HG03039 (cell line): ENCODE measurements around the gene TMEM121B.
A peak's percentile ranks its signal among the peaks of the same experiment; 100 is the strongest.

ENCODE experiments used
- ATAC-seq: cut with Tn5 transposase; IDR thresholded peaks from one replicate; pipeline ENCODE4 v1.9.1; 2021; ENCODE audit warnings: mild to moderate bottlenecking, moderate library complexity; ENCODE audit not compliant: unreplicated experiment

TMEM121B gene

DNA sequence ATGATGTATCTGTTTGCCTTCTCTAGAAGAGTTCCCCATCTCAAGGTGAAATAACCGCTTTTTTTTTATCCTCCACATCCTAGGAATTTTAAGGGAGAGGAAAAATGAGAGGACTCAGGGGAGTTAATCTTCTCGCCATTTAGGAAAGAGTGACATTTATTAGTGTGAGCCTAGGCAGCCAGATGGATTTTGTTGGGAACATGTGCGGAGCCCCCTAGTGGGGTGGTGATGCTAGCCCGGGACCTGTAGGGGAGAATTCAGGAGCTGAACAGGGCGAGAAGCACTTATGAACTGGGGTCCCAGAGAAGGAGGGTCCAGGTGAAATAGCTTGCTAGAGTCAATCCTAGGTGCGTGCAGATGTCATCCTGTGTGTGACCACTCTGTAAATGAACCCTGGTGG lies 25.6 kb downstream of the TMEM121B start:
- no peak for ATAC-seq

DNA sequence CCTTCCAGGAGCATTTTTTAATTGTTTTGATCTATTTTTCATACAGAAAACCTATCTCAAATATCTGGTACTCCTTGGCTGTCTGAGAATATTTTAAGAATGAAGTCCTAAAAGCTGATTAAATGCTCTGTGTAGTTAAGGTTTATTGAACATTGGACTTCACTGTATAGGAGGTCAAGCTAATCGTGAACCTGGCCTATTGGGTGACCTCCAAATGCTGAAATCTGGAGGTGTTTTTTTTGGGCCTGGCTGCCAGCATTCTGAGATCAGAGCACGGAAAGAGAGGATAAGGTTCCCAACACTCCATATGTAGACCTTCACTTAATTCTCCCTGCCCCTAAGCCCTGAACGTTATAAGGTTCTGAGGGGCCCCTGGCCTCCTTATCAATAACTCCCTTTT lies 28.1 kb downstream of the TMEM121B start:
- ATAC-seq: no peak

DNA sequence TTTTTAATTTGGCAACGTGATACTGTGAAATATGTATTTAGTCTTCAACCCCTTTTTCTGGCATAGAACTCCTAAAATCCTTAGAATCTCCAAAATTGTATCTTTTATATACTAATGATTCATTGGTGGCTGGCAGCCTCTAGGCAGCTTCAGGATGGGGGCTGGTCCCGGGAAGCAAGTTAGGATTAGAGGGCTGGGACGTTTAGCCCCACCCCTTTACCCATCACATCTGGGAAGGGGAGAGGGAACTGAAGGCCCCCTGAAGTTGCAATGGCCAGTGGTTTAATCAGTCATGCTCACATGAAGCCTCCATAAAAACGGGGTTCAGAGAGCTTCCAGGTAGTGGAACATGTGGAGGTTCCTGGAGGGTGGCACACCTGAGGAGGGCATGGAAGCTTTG lies 29.3 kb downstream of the TMEM121B start:
- no peak for ATAC-seq

DNA sequence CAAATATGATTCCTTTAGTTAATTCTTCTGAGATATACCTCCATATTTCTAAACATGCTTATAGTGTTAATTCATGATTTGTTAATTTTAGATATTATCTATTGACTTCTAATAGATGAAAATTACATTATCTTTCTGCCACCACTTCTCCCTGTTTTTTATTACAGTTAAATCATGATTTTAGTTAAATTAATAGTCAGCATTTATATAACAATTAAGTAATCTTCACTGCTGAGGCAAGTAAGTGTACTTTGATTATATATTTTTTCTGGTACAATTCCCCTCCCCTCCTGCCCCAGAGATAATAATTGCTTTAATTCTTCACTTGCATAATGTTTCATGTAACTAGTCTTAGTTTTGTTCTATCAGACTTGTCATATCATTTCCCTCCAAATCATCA lies 30.6 kb downstream of the TMEM121B start:
- no peak for ATAC-seq

DNA sequence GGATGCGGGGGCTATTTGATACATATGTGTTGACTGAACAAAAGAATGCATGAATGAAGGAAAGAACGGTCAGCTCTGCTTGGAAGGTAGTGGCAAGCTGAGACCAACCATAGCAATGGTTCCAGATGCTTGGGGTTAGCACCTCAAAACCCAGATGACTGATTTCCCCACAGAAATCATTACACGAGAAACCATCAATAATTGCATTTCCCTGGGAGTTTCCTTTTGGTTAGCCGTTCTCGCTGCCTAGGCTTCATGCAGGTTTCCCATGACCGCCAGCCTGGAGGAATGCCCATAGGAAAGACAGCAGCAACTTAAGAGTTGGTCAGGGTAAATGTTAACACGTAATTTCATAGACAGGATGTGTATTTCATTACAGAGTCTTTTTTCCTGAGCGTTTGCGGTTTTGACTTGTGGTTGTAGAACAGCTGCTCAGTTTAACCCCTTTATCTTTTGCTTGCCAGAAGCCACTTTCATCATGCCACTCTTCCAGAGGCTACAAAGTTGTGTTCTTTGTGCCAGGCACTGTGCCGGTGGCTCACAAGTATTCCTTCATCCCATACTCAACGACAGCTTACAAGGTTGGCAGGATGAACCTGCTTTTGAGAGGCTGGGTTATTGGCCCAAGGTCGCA lies 33.5 kb downstream of the TMEM121B start:
- peak; percentile 31 for ATAC-seq

DNA sequence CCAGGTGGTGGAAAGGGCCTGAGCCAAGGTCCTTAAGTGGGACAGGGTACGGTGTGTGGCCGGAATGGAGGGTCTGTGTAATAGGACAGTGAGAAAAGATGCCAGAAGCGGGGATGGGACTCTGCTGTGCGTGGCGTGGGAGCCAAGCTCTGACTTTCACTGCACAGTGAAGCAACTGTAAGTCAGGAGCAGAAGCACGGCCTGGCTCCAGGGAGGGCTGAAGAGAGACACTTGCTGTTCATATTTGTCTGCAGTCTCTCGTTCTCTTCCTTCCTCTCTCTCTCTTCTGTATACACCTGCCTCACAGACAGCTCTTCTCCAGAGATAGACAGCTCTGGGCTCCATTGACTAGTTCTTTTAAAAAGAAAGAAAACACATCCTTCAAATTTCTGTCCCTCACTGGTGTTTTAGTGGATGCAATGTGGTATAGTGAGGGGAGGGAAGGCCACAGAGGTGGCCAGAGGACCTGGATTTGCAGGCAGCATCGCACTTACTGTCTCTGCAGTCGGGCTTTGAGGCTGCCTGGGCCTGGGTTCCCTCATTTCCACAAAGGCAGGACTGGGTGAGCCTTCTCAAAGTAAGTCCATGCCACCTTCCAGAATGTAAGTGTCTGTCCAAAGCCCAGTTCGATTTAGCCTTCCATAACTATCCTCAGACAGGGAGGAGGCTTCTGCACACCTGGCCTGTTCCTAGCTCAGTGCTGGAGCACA lies 34.2 kb downstream of the TMEM121B start:
- ATAC-seq: no peak

DNA sequence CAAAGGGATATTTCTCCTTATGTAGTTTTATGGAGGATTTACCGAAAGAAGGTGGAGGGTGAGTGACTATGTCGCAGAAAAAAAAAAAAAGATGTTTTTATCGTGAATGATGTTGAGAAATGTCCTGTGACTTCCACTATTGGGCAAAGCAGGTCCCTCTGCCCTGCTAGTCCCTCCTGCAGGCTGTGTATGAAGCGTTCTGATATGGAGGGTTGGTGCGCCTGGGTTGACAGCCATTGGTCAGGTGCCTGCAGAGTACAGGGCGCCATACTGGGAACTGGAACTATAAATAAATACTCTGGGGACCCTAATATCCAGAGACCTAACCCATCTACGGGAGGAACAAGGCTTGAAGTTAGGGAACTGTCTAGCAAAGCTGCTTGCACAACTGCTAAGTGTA lies 34.9 kb downstream of the TMEM121B start:
- ATAC-seq: no peak

DNA sequence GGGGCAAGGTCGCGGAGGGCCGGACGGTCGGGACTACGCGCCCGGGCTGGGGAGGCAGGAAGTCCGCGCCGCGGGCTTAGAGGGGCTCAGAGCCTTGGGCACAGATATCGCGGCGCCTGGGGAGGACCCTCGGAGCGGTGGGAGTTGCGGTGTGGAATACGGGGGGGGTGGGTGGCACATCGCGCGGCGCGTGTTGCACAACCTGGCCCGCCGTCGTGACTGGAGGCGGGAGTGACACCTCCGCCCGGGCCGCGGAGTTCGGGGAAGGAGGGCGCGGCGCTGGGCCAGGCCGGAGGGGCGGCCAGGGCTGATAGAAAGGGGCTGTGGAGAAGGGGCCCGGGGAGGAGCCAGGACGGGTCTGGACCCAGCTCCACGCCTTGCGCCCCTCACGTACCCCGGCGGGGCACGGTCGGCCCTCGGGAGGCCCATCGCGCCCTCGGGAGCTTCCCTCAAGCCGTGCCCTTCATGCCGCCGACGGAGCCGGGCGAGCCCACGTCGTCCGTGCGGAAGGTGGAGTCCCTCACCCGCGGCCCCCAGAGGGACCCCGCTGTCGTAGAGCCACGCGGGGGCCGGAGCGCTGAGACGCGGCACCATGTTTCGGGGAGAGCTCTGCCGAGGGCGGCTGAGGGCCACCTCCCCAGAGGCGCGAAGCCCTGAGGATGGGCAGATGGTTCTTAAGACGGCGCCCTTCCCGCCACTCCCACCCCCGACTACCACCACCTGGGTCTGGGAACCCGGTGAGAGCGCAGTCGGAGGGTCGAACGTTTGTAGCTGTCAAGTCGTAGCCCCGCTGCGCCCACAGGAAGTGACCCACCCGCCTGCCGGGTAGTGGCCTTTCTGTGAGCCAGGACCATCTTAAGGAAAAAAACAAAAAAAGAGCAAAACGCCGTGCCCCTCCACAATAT lies 35.6 kb downstream of the TMEM121B start:
- ATAC-seq: peak; percentile 3

DNA sequence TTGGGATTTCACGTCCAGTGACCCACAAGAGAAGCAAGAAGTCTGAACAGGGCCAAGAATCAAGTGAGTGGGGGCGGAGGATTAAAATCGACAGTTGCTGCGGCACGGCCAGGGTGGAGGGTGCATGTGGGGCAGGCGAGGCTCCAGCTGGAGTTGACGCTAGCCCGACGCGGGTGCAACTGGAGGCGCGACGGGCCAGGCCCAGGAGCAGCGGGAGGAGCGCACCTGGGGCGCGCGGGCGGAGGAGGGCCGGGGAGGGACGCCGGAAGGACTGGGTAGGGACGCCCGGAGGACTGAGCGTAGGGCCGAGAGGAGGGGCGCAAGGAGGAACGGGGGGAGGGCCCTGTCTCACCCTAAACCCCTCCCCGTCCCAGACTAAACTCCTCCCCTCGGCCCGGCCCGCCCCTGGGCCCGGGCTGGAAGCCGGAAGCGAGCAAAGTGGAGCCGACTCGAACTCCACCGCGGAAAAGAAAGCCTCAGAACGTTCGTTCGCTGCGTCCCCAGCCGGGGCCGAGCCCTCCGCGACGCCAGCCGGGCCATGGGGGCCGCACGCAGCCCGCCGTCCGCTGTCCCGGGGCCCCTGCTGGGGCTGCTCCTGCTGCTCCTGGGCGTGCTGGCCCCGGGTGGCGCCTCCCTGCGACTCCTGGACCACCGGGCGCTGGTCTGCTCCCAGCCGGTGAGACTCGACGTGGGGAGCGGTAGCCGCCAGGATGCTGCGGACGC lies 36.4 kb downstream of the TMEM121B start, which contains the start of gene IL17RA:
TSS of gene IL17RA (plus strand) at position 447 of the 723 bp plus-strand sequence. CDS start at position 539, 92 bp downstream.
- ATAC-seq: peak; percentile 78

DNA sequence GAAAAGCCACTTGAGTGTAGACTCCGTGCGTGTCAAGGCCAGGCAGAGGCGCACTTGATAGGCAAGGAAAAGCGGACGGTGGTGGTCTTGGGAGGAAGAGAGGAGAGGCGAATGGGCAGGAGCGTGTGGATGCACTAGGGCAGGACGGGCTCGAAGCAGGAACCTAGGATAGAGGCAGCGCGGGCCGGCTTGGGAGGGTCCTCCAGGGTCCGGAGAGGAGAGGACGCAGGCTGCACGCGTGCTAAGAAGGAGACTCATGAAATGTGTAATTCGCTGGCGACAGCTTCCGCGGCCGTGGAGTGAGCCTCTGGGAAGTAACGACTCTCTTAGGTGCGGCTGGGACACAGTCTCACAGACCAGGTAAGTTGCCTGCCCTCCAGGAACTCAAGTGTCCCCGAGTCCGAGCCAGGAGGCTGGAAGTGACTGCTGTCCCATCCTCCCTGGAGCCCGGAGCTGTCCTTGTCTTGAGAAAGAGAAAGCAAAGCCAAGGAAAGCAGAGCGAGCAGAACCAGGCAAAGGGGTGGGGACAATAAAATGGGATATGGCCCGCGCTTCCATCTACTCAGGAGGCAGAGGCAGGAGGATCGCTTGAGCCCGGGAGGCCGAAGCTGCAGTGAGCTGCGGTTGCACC lies 37.2 kb downstream of the TMEM121B start:
- no peak for ATAC-seq

DNA sequence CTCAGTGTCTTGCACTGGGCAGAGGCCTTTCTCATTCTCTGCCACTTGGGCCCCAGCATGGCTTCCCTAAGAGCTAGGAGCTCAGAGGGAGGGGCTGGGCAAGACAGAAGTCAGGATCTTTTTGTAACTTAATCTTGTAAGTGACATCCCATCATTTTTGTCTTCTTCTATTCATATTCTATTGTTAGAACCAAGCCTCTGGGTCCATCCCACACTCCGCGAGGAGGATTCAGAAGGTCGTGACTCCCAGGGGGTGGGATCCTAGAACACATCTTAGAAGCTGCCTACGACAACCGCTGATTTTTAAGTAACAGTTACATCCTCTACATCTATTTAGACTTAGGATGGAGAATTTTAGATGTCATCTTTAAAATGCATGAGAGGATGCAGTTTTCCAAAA lies 37.9 kb downstream of the TMEM121B start:
- no peak for ATAC-seq

DNA sequence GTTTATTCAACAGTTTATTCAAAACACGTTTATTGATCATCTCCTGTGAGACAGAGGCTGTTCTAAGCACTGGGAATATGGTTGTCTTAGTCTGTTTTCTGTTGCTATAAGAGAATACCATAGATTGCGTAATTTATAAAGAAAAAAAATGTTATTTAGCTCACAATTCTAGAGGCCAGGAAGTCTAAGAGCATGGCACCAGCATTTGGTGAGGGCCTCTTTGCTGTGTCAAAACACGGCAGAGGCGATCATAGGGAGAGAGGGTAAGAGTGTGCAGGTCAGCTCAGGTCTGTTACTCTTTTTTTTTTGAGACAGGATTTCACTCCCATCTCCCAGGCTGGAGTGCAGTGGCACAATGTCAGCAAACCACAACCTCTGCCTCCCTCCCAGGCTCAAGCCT lies 41.6 kb downstream of the TMEM121B start:
- no peak for ATAC-seq

DNA sequence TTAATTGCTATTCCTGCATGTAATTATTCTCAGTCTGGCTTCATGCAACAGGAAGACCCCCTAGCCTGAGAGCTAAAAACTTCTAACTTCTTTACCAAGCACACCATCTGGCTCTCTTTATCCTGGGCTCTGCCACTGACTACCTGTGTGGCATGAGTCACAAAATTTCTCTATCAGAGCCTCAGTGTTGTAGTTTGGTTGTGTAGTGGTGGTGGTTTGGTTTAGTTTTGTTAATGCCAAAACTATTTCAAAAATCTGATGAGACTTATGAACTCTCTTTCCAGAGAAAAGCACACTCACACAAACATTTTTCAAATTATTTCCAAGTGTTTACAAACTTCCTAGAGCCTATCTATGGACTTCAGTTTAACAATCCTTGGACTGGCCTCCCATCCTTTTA lies 43.9 kb downstream of the TMEM121B start:
- no peak for ATAC-seq

DNA sequence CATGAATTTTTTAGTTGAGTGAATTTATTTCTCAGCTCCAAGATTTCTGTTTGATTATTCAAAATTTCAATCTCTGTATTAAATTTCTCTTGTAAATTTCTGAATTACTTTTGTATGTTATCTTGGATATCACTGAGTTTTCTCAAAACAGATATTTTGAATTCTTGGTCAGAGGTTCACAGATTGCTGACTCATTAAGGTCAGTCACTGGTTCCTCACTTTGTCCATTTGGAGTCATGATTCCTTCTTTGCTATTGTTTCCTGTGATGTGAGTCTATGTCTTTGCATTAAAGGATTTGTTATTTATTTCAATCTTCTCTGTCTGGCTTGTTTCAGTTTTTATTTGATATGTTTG lies 46.5 kb downstream of the TMEM121B start:
- ATAC-seq: no peak

DNA sequence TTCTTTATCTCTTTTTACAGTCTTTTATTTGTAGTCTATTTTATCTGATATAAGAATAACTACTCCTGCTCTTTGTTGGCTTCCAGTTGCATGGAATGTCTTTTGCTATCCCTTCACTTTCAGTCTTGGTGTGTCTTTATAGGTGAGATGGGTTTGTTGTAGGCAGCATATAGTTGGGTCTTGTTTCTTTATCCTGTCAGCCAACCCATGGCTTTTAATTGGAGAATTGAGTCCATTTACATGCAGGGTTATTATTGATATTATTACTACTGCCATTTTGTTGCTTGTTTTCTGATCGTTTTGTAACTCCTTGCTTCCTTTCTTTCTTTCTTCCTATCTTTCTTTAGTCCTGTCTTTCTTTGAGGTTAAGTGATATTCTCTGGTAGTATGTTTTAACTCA lies 48.3 kb downstream of the TMEM121B start:
- no peak for ATAC-seq
